Aorta (tissue), 5 donors: ENCODE data around the gene TSHR. TPM values are rescaled to one million over a fixed set of nuclear protein-coding genes. Genes with fewer than 3 reads are reported as not detected.
"Not testable (repeated sequence)": the region's sequence is repeated elsewhere in the genome, so short reads cannot be mapped to it uniquely, and the experiment has no call there.

Source experiments
- ATAC-seq: fragments of 200-7000 bp; cut with Tn5 transposase; one replicate; pipeline ENCODE4 v1.9.1; 2022; ENCODE audit warnings: moderate library complexity; ENCODE audit not compliant: low FRiP score
- DNase-seq, 2 donors: peaks; one replicate each; pipeline ENCODE4 v3.0.0-alpha.2; 2020
- H3K27ac ChIP-seq, 2 donors: one replicate each; pipeline ENCODE4 v1.5.1; 2013; ENCODE audit warnings: low read length in 2 of 2, mild to moderate bottlenecking in 2 of 2, moderate library complexity in 2 of 2, control low read depth in 1 of 2, inconsistent platforms in 1 of 2, low read depth in 1 of 2
- H3K27me3 ChIP-seq, 2 donors: one replicate each; pipeline ENCODE4 v1.6.1; 2013; ENCODE audit warnings: control low read depth in 1 of 2, low read length in 1 of 2, mild to moderate bottlenecking in 1 of 2, moderate library complexity in 1 of 2; ENCODE audit not compliant: insufficient read depth in 2 of 2, control insufficient read depth in 1 of 2
- H3K36me3 ChIP-seq, 2 donors: one replicate each; pipeline ENCODE4 v1.6.1; 2013; ENCODE audit warnings: control low read depth in 1 of 2, low read length in 1 of 2, mild to moderate bottlenecking in 1 of 2; ENCODE audit not compliant: insufficient read depth in 2 of 2, control insufficient read depth in 1 of 2
- H3K4me1 ChIP-seq, 2 donors: one replicate each; pipeline ENCODE4 v1.6.1; 2013; ENCODE audit warnings: low read length in 2 of 2, control low read depth in 1 of 2, mild to moderate bottlenecking in 1 of 2, moderate library complexity in 1 of 2; ENCODE audit not compliant: insufficient read depth in 2 of 2, control insufficient read depth in 1 of 2
- H3K4me3 ChIP-seq, 2 donors: one replicate each; pipeline ENCODE4 v1.5.1; 2013; ENCODE audit warnings: low read length in 2 of 2, control low read depth in 1 of 2, mild to moderate bottlenecking in 1 of 2
- H3K9me3 ChIP-seq: one replicate; pipeline ENCODE4 v1.6.1; 2013; ENCODE audit warnings: mild to moderate bottlenecking, low read length; ENCODE audit not compliant: control insufficient read depth
- WGBS, 2 donors: extraction: QIAGEN DNeasy Blood & Tissue Kit; methylation state at CpG; one replicate each; pipeline ENCODE4 v1.1.7; 2013; 5-methylcytosine and 5-hydroxymethylcytosine counted together
- intact Hi-C, 2 donors: fragments of 100-400 bp; cut with DNase I; formaldehyde crosslinking; loops; one replicate each; pipeline versions ENCODE4 v1.14.2 to v1.15.0; 2022
- polyA plus RNA-seq, 2 donors: library from polyadenylated mRNA; stranded (reverse); fragments of 200-250 nt; gene quantifications; one replicate each; pipeline ENCODE4 v1.2.3, GENCODE V29; 2013
- total RNA-seq, 2 donors: library from RNA; stranded (reverse); fragmentation: NEBNext Ultra II Directional; extraction: Animal tissue kit (Norgen Biotek cat#: 25700); gene quantifications; one replicate each; pipeline ENCODE4 v1.2.1, GENCODE V29; 2021
- donor health status: healthy with polysubstance abuse.
- donor health status: Bipolar disorder and iron deficiency.
- donor health status: DM: no; HTN: no; CAD: no.
- donor health status: DM: no; HTN: no; CAD: no.
- donor health status: DM: yes; HTN: yes; CAD: no.

Gene TSHR
- total and polyA plus RNA-seq, 4 donors, result 0.13 to 0.30 (median 0.29) TPM; not detected in 1

DNA sequence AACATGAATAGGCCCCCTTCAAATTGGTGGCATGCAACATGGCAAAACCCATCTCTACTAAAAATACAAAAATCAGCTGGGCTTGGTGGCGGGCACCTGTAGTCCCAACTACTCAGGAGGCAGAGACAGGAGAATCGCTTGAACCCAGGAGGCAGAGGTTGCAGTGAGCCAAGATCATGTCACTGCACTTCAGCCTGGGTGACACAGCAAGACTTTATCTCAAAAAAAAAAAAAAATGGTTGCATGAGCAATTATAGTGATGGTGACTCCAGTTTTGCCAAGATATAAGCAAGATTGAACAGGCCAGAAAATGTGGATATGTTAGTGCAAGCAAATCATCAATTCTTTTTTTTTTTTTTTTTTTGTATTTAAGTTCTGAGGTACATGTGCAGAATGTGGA is 63.7 kb downstream of the TSHR start:
- not testable (repeated sequence) for H3K27ac ChIP-seq

DNA sequence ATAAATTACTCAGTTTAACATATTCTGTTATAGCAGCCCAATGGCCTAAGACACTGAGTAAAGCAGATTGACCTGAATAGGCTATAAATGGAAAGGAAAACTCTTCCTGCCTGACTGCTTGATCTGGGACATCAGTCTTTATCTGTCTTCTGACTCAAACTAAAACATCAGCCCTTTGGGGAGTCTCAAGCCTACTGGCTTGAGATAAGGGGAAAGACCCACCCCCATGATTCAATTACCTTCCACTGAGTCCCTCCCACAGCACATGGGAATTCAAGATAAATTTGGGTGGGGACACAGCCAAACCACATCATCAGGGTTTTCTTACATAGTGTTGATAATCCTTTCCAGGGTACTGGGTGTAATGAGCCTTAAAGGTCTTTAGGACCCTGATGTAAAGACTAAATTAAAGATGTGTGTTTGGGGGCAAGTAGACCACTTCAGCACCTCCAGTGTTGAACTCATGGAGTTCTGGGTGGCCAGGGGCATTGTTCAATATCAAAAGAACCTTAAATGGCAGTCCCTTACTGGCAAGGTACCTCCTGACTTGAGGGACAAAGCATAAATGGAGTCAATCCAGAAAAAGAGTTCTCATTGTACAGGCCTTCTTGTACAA is 67.8 kb downstream of the TSHR start:
- H3K4me3 ChIP-seq, result no peak overlapping the region
- no peaks in the 10 kb centered on the region for H3K4me1 ChIP-seq
- DNase-seq (no peak), ATAC-seq (no peak)
- intact Hi-C loops, result no loop called here
- no peak overlapping the region for H3K27ac ChIP-seq
- no peaks in the 10 kb centered on the region for H3K9me3 ChIP-seq
- no peaks in the 10 kb centered on the region for H3K27me3 ChIP-seq
- H3K36me3 ChIP-seq, result no peaks in the 10 kb centered on the region

More for the DNA sequence above, 63.7 kb downstream of the TSHR start:
- intact Hi-C loops, H3K9me3 ChIP-seq, DNase-seq, H3K27me3 ChIP-seq, H3K4me1 ChIP-seq, H3K4me3 ChIP-seq, ATAC-seq, H3K36me3 ChIP-seq: not testable (repeated sequence)
- 86 to 90% methylated on average over 2 of the region's 2 CpGs for WGBS, 2 donors

DNA sequence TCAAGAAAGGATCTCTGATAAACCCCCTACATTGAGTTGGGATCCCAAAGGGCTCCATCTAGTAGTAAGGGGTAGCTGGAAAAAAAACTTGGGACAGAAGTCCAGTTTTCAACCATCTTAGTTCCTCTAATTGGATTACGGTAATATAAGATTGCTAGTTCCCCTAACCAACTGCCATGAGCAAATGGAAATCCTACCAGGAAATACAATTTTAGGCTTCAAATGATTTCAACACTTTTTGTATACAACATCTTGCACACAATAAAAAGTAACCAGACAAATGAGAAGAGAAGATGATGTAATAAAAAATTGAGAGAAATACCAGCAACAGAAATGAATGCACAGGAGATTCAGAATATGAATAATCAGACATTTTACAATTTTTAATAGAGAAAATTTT is 73.0 kb downstream of the TSHR start:
- intact Hi-C loops, result no loop called here
- Histone ChIP-seq H3K4me1 (no peaks in the 10 kb centered on the region), H3K4me3 (no peak overlapping the region), H3K27me3 (peaks cover 0 to 2% of the 10 kb centered on the region in 2 donors), H3K36me3 (no peaks in the 10 kb centered on the region), H3K9me3 (no peaks in the 10 kb centered on the region), H3K27ac (no peak overlapping the region)
- WGBS, 2 donors, result 95 to 98% methylated on average over 1 of the region's 1 CpG
- ATAC-seq (no peak), DNase-seq (no peak)

DNA sequence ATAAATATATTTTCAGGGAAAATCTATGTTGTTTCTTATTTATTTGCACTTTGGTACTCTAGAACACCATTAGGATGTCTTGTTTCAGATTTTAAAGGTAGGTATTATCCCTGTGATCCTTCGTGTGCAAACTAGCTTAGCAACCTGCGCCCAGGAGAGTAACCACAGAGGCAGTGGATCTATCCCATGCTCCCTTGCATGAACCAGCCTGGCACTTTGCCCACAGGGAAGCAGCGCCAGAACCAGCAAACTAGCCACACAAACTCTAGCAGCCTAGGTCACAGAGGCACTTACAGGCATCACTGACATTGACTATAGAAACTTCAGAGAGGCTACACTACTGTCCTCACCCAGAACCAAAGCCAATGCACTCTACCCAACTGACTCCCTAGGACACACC is 76.1 kb downstream of the TSHR start:
- DNase-seq, result no peak
- H3K27me3 ChIP-seq, result peaks cover 0 to 2% of the 10 kb centered on the region in 2 donors
- no peak overlapping the region for H3K27ac ChIP-seq
- intact Hi-C loops, result no loop called here
- WGBS, 2 donors, result 67 to 85% methylated on average over 3 of the region's 3 CpGs
- H3K36me3 ChIP-seq, result no peaks in the 10 kb centered on the region
- H3K4me1 ChIP-seq, result no peaks in the 10 kb centered on the region
- no peak overlapping the region for H3K4me3 ChIP-seq
- ATAC-seq, result no peak
- H3K9me3 ChIP-seq, result peaks cover 3% of the 10 kb centered on the region

DNA sequence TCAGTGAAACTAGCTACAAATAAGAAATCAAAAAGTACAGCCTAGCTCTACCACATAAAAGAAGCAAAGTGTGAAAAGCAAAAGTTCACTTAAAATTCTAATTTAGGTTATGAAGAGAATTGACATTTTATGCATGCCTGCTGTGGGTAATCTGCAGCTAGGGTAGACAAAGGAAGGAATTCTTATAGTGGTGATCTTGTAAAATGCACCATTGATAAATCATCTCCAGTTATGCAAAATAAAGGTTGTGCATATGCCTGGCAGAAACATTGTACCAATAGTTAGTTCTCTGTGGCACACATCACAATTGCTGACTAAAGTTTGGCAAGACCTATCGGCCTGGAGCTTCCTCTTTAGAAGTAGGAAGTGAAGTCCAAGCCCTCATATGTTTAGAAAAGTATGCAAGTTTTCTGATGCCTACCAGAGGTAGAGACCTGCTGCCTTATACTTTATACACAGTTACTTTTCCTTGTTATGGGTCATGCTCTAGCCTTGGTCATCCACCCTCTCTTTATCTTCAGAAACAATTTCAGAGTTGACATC is 78.3 kb downstream of the TSHR start:
- Histone ChIP-seq H3K36me3 (no peaks in the 10 kb centered on the region), H3K9me3 (peaks cover 3% of the 10 kb centered on the region), H3K4me3 (no peak overlapping the region), H3K4me1 (no peaks in the 10 kb centered on the region), H3K27me3 (peaks cover 0 to 2% of the 10 kb centered on the region in 2 donors), H3K27ac (no peak overlapping the region)
- WGBS, 2 donors, result 30 to 33% methylated on average over 1 of the region's 1 CpG
- intact Hi-C loops, result no loop called here
- DNase-seq, result no peak
- no peak for ATAC-seq

DNA sequence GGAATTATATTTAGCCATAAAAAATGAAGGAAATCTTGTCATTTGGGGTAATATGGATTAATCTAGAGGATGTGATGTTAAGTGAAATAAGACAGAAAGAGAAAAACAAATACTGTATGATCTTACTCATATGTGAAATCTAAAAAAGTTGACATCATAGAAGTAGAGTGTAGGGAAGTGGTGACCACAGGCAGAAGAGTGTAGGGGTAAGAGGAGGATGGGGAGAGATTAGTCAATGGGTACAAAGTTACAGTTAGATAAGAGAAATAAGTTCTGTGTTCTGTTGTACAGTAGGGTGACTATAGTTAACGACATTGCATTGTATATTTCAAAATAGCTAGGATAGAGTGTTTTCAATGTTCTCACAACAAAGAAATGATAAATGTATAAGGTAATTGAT is 87.0 kb downstream of the TSHR start:
- Histone ChIP-seq H3K36me3 (no peaks in the 10 kb centered on the region), H3K4me1 (no peaks in the 10 kb centered on the region), H3K27me3 (no peaks in the 10 kb centered on the region), H3K4me3 (no peak overlapping the region), H3K9me3 (peaks cover 2% of the 10 kb centered on the region), H3K27ac (no peak overlapping the region)
- 76 to 83% methylated on average over 1 of the region's 1 CpG for WGBS, 2 donors
- DNase-seq (no peak), ATAC-seq (no peak)
- intact Hi-C loops, result no loop called here

DNA sequence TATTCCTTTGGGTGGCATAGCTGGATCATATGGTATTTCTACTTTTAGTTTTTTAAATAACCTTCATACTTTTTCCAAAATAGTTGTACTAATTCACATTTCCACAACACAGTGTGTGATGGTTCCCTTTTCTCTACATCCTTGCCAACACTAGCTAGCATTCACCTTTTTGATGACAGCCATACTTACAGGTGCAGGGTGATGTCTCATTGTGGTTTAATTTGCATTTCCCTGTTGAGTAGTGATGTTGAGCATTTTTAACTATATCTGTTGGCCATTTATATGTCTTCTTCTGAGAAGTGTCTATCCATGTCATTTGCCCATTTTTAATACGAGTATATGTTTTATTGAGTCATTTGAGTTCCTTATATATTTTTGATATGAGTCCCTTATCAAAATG is 96.1 kb downstream of the TSHR start:
- Histone ChIP-seq H3K9me3 (peaks cover 3% of the 10 kb centered on the region), H3K27me3 (no peaks in the 10 kb centered on the region), H3K27ac (no peak overlapping the region), H3K4me3 (no peak overlapping the region), H3K36me3 (no peaks in the 10 kb centered on the region), H3K4me1 (no peaks in the 10 kb centered on the region)
- intact Hi-C loops, result no loop called here
- WGBS, 2 donors, result 85 to 94% methylated on average over 1 of the region's 1 CpG
- no peak for ATAC-seq
- DNase-seq, result no peak

DNA sequence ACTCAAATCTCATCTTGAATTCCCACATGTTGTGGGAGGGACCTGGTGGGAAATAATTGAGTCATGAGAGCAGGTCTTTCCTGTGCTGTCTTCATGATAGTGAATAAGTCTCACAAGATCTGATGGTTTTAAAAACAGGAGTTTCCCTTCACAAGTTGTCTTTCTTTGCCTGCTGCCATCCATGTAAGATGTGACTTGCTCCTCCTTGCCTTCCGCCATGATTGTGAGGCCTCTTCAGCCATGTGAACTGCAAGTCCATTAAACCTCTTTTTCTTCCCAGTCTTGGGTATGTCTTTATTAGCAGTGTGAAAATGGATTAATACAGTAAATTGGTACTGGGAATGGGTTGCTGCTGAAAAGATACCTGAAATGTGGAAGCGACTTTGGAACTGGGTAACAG is 98.6 kb downstream of the TSHR start:
- H3K36me3 ChIP-seq, H3K27me3 ChIP-seq, H3K4me1 ChIP-seq, intact Hi-C loops, DNase-seq, ATAC-seq, H3K27ac ChIP-seq, H3K4me3 ChIP-seq, H3K9me3 ChIP-seq: not testable (repeated sequence)
- WGBS, 2 donors, result 91 to 92% methylated on average over 2 of the region's 2 CpGs

DNA sequence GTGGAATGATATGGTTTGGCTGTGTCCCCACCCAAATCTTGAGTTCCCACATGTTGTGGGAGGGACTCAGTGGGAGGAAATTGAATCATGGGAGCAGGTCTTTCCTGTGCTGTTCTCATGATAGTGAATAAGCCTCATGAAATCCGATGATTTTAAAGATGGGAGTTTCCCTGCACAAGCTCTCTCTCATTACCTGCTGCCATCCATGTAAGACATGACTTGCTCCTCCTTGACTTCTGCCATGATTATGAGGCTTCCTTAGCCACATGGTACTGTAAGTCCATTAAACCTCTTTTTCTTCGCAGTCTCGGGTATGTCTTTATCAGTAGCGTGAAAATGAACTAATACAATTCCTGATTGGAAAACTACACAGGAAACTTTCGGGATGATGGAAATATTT is 100.5 kb downstream of the TSHR start:
- WGBS, 2 donors, result 94 to 95% methylated on average over 5 of the region's 5 CpGs

More for the DNA sequence above, 100.5 kb downstream of the TSHR start:
- intact Hi-C loops, result no loop called here
- Histone ChIP-seq H3K27me3 (no peaks in the 10 kb centered on the region), H3K36me3 (no peaks in the 10 kb centered on the region), H3K4me3 (no peak overlapping the region), H3K4me1 (no peaks in the 10 kb centered on the region), H3K9me3 (peaks cover 3% of the 10 kb centered on the region), H3K27ac (no peak overlapping the region)
- ATAC-seq (no peak), DNase-seq (no peak)
